ENCODE data around the gene ACAP3.

ACAP3 gene

DNA sequence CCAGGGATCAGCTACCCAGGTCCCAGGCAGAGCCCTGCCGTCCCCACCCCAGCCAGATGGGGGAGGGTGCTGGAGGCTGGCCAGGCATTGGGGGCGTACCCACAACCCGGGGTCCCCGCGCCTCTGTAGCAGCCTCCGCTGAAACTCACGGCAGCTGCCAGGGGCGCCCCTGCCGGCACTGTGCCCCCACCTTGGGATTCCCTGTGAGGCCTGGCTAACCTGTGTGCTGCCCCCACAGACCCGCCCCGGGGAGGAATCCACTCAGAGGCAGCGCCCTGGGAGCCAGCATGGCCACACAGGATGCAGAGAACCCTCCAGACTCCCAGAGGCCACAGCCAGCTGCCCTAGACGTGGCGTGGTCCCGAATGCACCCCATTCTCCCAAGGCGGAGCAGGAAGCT, 37.7 kb upstream of the ACAP3 start:
- Histone ChIP-seq H3K27me3 (replicated peaks; ENCODE audit: control insufficient read depth, insufficient read depth, low read length) (no peaks in the 10 kb centered on the region), H3K36me3 (ENCODE audit: control insufficient read depth, insufficient read depth, low read length) (peaks cover 4% of the 10 kb centered on the region; the same call in 1 of the 2 replicates), H3K4me3 (replicated peaks; ENCODE audit: low read depth, low read length) (no peak overlapping the region)
- TF ChIP-seq, protein P1, sequence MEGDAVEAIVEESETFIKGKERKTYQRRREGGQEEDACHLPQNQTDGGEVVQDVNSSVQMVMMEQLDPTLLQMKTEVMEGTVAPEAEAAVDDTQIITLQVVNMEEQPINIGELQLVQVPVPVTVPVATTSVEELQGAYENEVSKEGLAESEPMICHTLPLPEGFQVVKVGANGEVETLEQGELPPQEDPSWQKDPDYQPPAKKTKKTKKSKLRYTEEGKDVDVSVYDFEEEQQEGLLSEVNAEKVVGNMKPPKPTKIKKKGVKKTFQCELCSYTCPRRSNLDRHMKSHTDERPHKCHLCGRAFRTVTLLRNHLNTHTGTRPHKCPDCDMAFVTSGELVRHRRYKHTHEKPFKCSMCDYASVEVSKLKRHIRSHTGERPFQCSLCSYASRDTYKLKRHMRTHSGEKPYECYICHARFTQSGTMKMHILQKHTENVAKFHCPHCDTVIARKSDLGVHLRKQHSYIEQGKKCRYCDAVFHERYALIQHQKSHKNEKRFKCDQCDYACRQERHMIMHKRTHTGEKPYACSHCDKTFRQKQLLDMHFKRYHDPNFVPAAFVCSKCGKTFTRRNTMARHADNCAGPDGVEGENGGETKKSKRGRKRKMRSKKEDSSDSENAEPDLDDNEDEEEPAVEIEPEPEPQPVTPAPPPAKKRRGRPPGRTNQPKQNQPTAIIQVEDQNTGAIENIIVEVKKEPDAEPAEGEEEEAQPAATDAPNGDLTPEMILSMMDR (IDR thresholded peaks at IDR 0.05; ENCODE audit: insufficient read depth, low read length, poor library complexity, severe bottlenecking): no peak
- DNase-seq (ENCODE audit: extremely low read depth, insufficient read length): no peak

DNA sequence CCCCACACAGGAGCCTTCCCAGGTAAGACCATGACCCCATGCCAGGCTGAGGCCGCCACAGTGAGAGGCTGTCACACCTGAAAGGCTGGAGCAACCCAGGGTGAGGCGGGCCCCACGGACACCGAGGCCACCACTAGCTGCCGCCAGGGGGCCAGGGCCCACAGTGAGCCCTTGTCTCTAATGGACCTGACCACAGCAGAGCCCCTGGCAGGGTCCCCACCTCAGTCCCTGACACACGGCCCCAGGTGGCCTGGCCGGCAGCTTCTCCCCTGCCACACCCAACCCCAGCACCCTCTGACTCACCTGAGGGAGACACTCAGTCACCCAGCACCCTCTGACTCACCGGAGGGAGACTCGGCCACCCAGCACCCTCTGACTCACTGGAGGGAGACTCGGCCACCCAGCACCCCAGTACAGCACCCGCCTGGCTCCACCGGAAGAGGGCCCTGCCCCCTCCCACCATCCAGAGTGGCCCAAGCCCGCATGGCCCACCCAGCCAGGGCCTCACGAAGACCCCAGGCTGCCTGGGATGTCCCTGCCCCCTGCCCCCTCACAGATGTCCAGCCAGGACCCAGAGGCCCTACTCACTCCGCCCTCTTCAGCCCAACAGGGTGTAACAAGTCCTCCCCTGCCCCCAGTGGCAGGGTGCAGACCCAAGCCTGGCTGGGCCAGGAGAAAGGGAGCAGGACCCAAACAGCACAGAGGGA, 37.1 kb upstream of the ACAP3 start:
- H3K4me3 ChIP-seq (replicated peaks; ENCODE audit: low read depth, low read length): no peak overlapping the region
- TF ChIP-seq, protein P1 (IDR thresholded peaks at IDR 0.05; ENCODE audit: insufficient read depth, low read length, poor library complexity, severe bottlenecking): peak; percentile 56
- no peaks in the 10 kb centered on the region for H3K27me3 ChIP-seq (replicated peaks; ENCODE audit: control insufficient read depth, insufficient read depth, low read length)
- H3K36me3 ChIP-seq (ENCODE audit: control insufficient read depth, insufficient read depth, low read length): peaks cover 4% of the 10 kb centered on the region; the same call in 1 of the 2 replicates
- no peak for DNase-seq (ENCODE audit: extremely low read depth, insufficient read length)

DNA sequence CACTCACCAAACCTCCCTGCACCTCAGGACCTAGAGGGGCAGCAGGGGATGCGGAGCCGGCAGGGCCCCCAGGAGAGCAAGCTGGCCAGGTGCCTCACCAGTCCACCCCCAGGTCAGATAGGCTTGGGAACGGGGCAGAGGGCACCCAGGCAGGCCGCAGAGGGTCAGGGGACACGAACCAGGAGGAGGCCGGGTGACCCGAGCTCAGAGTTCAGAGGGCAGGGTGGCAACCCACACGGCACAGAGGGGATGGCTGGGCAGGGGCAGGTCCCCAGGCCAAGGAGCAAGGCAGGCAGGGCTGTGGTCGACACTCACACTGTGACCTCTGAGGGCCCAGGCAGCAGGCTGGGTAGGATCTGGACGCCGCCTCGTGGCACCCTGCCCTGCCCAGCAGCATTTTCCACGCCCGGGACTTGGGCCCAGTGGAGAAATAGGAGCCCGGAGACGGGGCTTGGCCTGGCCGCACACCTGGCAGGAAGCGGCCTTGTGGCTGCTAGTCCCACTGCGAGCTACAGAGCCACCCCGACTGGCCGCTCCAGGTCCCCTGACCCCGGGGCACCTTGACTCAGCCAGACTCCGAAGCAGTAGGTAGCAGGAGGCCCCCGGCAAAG, 36.2 kb upstream of the ACAP3 start:
- H3K36me3 ChIP-seq (ENCODE audit: control insufficient read depth, insufficient read depth, low read length): peaks cover 4% of the 10 kb centered on the region; the same call in 1 of the 2 replicates
- DNase-seq (ENCODE audit: extremely low read depth, insufficient read length): no peak

DNA sequence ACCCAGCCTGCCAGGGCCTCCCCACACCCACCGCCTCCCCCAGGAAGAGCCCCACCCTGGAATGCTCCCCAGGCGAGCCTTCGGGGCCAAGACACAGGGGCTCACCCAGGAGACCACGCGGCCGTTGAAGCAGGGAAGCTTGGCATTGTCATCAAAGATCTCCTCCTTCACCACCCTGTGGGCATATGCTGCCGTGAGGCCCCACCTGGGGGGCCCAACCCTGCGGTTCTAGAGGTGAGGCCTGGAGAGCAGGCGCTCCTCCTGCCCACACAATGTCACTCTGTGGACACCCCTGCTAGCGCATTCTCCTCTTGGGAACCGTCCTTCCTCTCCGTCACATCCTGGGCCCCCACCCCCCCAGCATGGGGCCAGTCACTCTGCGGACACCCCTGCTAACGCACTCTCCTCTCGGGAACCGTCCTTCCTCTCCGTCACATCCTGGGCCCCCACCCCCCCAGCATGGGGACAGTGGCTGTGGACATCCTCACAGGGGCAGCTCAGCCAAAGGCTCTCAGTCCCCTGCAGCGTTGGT, 34.9 kb upstream of the ACAP3 start:
- Histone ChIP-seq H3K4me3 (replicated peaks; ENCODE audit: low read depth, low read length) (no peak overlapping the region), H3K36me3 (ENCODE audit: control insufficient read depth, insufficient read depth, low read length) (peaks cover 4% of the 10 kb centered on the region; the same call in 1 of the 2 replicates), H3K27me3 (replicated peaks; ENCODE audit: control insufficient read depth, insufficient read depth, low read length) (no peaks in the 10 kb centered on the region)
- TF ChIP-seq, protein P1 (IDR thresholded peaks at IDR 0.05; ENCODE audit: insufficient read depth, low read length, poor library complexity, severe bottlenecking): no peak
- no peak for DNase-seq (ENCODE audit: extremely low read depth, insufficient read length)

More for the DNA sequence above, 36.2 kb upstream of the ACAP3 start:
- TF ChIP-seq, protein P1 (IDR thresholded peaks at IDR 0.05; ENCODE audit: insufficient read depth, low read length, poor library complexity, severe bottlenecking): no peak
- H3K27me3 ChIP-seq (replicated peaks; ENCODE audit: control insufficient read depth, insufficient read depth, low read length): no peaks in the 10 kb centered on the region
- H3K4me3 ChIP-seq (replicated peaks; ENCODE audit: low read depth, low read length): no peak overlapping the region

DNA sequence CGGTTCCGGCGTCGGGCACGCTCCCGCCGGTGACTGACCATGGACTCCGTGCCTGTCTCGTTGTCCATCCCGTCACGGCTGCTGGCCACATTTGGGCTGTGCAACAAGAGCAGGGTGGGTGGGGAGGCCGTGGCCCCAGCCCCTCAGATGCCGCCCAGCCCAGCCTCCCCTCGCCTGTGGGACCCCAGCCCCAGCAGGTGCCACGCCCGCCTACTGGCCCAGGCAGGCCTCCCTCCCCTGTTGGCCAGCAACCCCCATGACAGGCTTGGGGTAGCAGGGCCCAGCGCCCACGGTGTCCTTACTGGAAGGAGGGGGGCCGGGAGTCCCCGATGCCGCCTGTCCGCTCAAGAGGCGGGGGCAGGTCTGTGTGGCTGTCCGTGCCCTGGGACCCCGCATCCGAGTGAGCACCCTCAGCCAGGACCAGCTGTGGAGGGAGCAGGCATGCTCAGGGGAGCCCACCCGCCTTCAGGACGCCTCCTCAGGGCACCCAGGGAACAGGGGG, 34.4 kb upstream of the ACAP3 start:
- no peak overlapping the region for H3K4me3 ChIP-seq (replicated peaks; ENCODE audit: low read depth, low read length)
- no peak for DNase-seq (ENCODE audit: extremely low read depth, insufficient read length)
- H3K36me3 ChIP-seq (ENCODE audit: control insufficient read depth, insufficient read depth, low read length): peaks cover 4% of the 10 kb centered on the region; the same call in 1 of the 2 replicates
- TF ChIP-seq, protein P1 (IDR thresholded peaks at IDR 0.05; ENCODE audit: insufficient read depth, low read length, poor library complexity, severe bottlenecking): no peak
- H3K27me3 ChIP-seq (replicated peaks; ENCODE audit: control insufficient read depth, insufficient read depth, low read length): no peaks in the 10 kb centered on the region
